Endodermal cell (in vitro differentiated cells): Measurements from ENCODE around the gene PXDN. TPM values are rescaled to one million over a fixed set of nuclear protein-coding genes. Genes with fewer than 3 reads are reported as not detected.
"Not testable (repeated sequence)": the region's sequence is repeated elsewhere in the genome, so short reads cannot be mapped to it uniquely, and the experiment has no call there.

Experiments used
- DNase-seq: peaks from one replicate; pipeline ENCODE4 v3.0.0-alpha.2; 2017
- H3K27ac ChIP-seq: 2 replicates; pipeline ENCODE4 v1.5.1; 2013; ENCODE audit warnings: mild to moderate bottlenecking, low read depth, low read length, moderate library complexity
- H3K27me3 ChIP-seq: 2 replicates; pipeline ENCODE4 v1.6.1; 2013; ENCODE audit warnings: mild to moderate bottlenecking, low read length, moderate library complexity; ENCODE audit not compliant: insufficient read depth, control insufficient read depth, poor library complexity, severe bottlenecking
- H3K36me3 ChIP-seq: 2 replicates; pipeline ENCODE4 v1.7.0; 2013; ENCODE audit warnings: mild to moderate bottlenecking, low read length, moderate library complexity; ENCODE audit not compliant: control insufficient read depth, insufficient read depth
- H3K4me1 ChIP-seq: one replicate; pipeline ENCODE4 v1.7.0; 2013; ENCODE audit warnings: low read length; ENCODE audit not compliant: control insufficient read depth, insufficient read depth
- H3K4me3 ChIP-seq: 2 replicates; pipeline ENCODE4 v1.5.1; 2013; ENCODE audit warnings: mild to moderate bottlenecking, low read length, moderate library complexity
- H3K9ac ChIP-seq: 2 replicates; pipeline ENCODE4 v1.6.1; 2013; ENCODE audit warnings: mild to moderate bottlenecking, low read length, moderate library complexity; ENCODE audit not compliant: poor library complexity, severe bottlenecking; ENCODE audit errors: extremely low read depth
- H3K9me3 ChIP-seq: 2 replicates; pipeline ENCODE4 v1.6.1; 2013; ENCODE audit warnings: mild to moderate bottlenecking, low read length, moderate library complexity; ENCODE audit not compliant: control insufficient read depth
- H3K27ac Mint-ChIP-seq: 2 replicates; pipeline ENCODE4 v1.8.0; 2020; ENCODE audit warnings: mixed read lengths
- H3K27me3 Mint-ChIP-seq: 2 replicates; pipeline ENCODE4 v1.8.0; 2021; ENCODE audit warnings: mild to moderate bottlenecking, mixed read lengths; ENCODE audit not compliant: insufficient read depth
- H3K36me3 Mint-ChIP-seq: 2 replicates; pipeline ENCODE4 v1.8.0; 2020; ENCODE audit warnings: low read depth, mixed read lengths
- H3K4me1 Mint-ChIP-seq: 2 replicates; pipeline ENCODE4 v1.8.0; 2020; ENCODE audit warnings: mixed read lengths
- H3K4me3 Mint-ChIP-seq: 2 replicates; pipeline ENCODE4 v1.8.0; 2020; ENCODE audit warnings: mild to moderate bottlenecking, moderate library complexity, mixed read lengths
- H3K9me3 Mint-ChIP-seq: 2 replicates; pipeline ENCODE4 v1.8.0; 2020; ENCODE audit warnings: mild to moderate bottlenecking, mixed read lengths
- CTCF ChIP-seq: fragments of 200-600 bp; sonication (generic); conservative IDR thresholded peaks from 2 replicates; pipeline ENCODE4 v1.5.0; 2021; ENCODE audit warnings: antibody characterized with exemption, mild to moderate bottlenecking
- WGBS, 2 experiments: methylation state at CpG; one replicate each; pipeline versions ENCODE4 v1.1.5 to v1.1.7; 2013; ENCODE audit warnings: missing lambda C conversion rate in 2 of 2, mixed read lengths in 1 of 2; ENCODE audit not compliant: insufficient coverage in 1 of 2, insufficient read length in 1 of 2; 5-methylcytosine and 5-hydroxymethylcytosine counted together
- total RNA-seq, 2 donors: library from RNA; stranded (reverse); fragmentation: NEBNext Ultra II Directional in 1 of 2; extraction: Animal tissue kit (Norgen Biotek cat#: 25700) in 1 of 2; gene quantifications; 2 replicates in 1 of 2; 3 replicates in 1 of 2; pipeline ENCODE4 v1.2.1, GENCODE V29; 2021

The PXDN gene
- total RNA-seq, 2 donors from 2014 or later: 212 to 247 TPM

GRCh38 chr2:1758774-1759610 lies 14.7 kb upstream of the PXDN start:
- peaks cover 3% of the 10 kb centered on the region for H3K36me3 Mint-ChIP-seq
- DNase-seq: no peak
- H3K27ac Mint-ChIP-seq: no peak overlapping the region
- Histone ChIP-seq H3K27ac (no peak overlapping the region), H3K36me3 (no peaks in the 10 kb centered on the region), H3K27me3 (no peaks in the 10 kb centered on the region), H3K4me3 (no peak overlapping the region), H3K9me3 (peaks cover 9% of the 10 kb centered on the region), H3K9ac (no peak overlapping the region), H3K4me1 (no peaks in the 10 kb centered on the region)
- 93 to 95% methylated on average over 14 to 26 of the region's 26 CpGs for WGBS, 2 experiments
- no peak overlapping the region for H3K4me3 Mint-ChIP-seq
- H3K4me1 Mint-ChIP-seq: no peaks in the 10 kb centered on the region
- no peak for TF ChIP-seq CTCF
- H3K9me3 Mint-ChIP-seq: peaks cover 48% of the 10 kb centered on the region
- H3K27me3 Mint-ChIP-seq: peaks cover 14% of the 10 kb centered on the region

- H3K4me3 Mint-ChIP-seq: no peak overlapping the region
- TF ChIP-seq CTCF: no peak
- peaks cover 13% of the 10 kb centered on the region for H3K27me3 Mint-ChIP-seq
- no peak overlapping the region for H3K27ac Mint-ChIP-seq
- H3K4me1 ChIP-seq: no peaks in the 10 kb centered on the region
- 83 to 90% methylated on average over 1 to 5 of the region's 5 CpGs for WGBS, 2 experiments
- DNase-seq: no peak
- H3K36me3 Mint-ChIP-seq: peaks cover 3% of the 10 kb centered on the region
- H3K27ac ChIP-seq: no peak overlapping the region
- peaks cover 55% of the 10 kb centered on the region for H3K9me3 Mint-ChIP-seq
- no peak overlapping the region for H3K9ac ChIP-seq
- no peaks in the 10 kb centered on the region for H3K4me1 Mint-ChIP-seq
- no peaks in the 10 kb centered on the region for H3K36me3 ChIP-seq
- H3K4me3 ChIP-seq: no peak overlapping the region
- H3K27me3 ChIP-seq: no peaks in the 10 kb centered on the region
- peaks cover 11% of the 10 kb centered on the region for H3K9me3 ChIP-seq
These were observed 13.9 kb upstream of the PXDN start for GRCh38 chr2:1758171-1758570.

- H3K4me1 Mint-ChIP-seq: no peaks in the 10 kb centered on the region
- no peak overlapping the region for H3K9ac ChIP-seq
- peaks cover 60% of the 10 kb centered on the region for H3K9me3 Mint-ChIP-seq
- 90 to 96% methylated on average over 3 to 4 of the region's 4 CpGs for WGBS, 2 experiments
- H3K36me3 Mint-ChIP-seq: peaks cover 3% of the 10 kb centered on the region
- no peaks in the 10 kb centered on the region for H3K27me3 ChIP-seq
- no peak overlapping the region for H3K27ac ChIP-seq
- H3K27me3 Mint-ChIP-seq: peaks cover 12% of the 10 kb centered on the region
- TF ChIP-seq CTCF: no peak
- H3K9me3 ChIP-seq: peaks cover 11% of the 10 kb centered on the region
- H3K4me3 Mint-ChIP-seq: no peak overlapping the region
- no peak for DNase-seq
- no peak overlapping the region for H3K4me3 ChIP-seq
- H3K36me3 ChIP-seq: no peaks in the 10 kb centered on the region
- no peaks in the 10 kb centered on the region for H3K4me1 ChIP-seq
- no peak overlapping the region for H3K27ac Mint-ChIP-seq
These were observed 13.3 kb upstream of the PXDN start for GRCh38 chr2:1757567-1757966.

- H3K4me1 Mint-ChIP-seq, H3K4me3 Mint-ChIP-seq, DNase-seq, H3K4me1 ChIP-seq, H3K4me3 ChIP-seq, H3K27me3 Mint-ChIP-seq, H3K27ac ChIP-seq, H3K27ac Mint-ChIP-seq, H3K36me3 ChIP-seq, H3K36me3 Mint-ChIP-seq, H3K9ac ChIP-seq, H3K27me3 ChIP-seq: not testable (repeated sequence)
- H3K9me3 Mint-ChIP-seq: peaks cover 60% of the 10 kb centered on the region
- WGBS, 2 experiments: 92 to 94% methylated on average over 4 to 12 of the region's 12 CpGs
- H3K9me3 ChIP-seq: peaks cover 11% of the 10 kb centered on the region
These were observed 12.8 kb upstream of the PXDN start for GRCh38 chr2:1757146-1757545.
